Mesodermal cell (in vitro differentiated cells): ENCODE measurements around the gene GPR132.

Experiments
- H3K27ac ChIP-seq: 2 replicates; pipeline ENCODE4 v1.7.0; 2013; ENCODE audit warnings: mild to moderate bottlenecking, low read depth, low read length, moderate library complexity; ENCODE audit not compliant: severe bottlenecking
- H3K36me3 ChIP-seq: 2 replicates; pipeline ENCODE4 v1.7.1; 2013; ENCODE audit warnings: mild to moderate bottlenecking, low read length, moderate library complexity; ENCODE audit not compliant: control insufficient read depth, insufficient read depth
- H3K4me1 ChIP-seq: one replicate; pipeline ENCODE4 v1.7.1; 2013; ENCODE audit warnings: mild to moderate bottlenecking, low read length; ENCODE audit not compliant: insufficient read depth, control insufficient read depth, poor library complexity, severe bottlenecking
- H3K4me3 ChIP-seq: 2 replicates; pipeline ENCODE4 v1.7.0; 2013; ENCODE audit warnings: low read length, control low read depth, mild to moderate bottlenecking; ENCODE audit not compliant: insufficient read depth, poor library complexity, severe bottlenecking; ENCODE audit errors: extremely low read depth
- H3K9me3 ChIP-seq: 2 replicates; pipeline ENCODE4 v1.7.1; 2013; ENCODE audit warnings: mild to moderate bottlenecking, low read length, moderate library complexity; ENCODE audit not compliant: control insufficient read depth
- WGBS, 2 experiments: methylation state at CpG; one replicate each; pipeline ENCODE4 v1.1.5; 2013; ENCODE audit warnings: missing lambda C conversion rate in 2 of 2; ENCODE audit not compliant: insufficient coverage in 2 of 2; 5-methylcytosine and 5-hydroxymethylcytosine counted together

GPR132 gene

DNA sequence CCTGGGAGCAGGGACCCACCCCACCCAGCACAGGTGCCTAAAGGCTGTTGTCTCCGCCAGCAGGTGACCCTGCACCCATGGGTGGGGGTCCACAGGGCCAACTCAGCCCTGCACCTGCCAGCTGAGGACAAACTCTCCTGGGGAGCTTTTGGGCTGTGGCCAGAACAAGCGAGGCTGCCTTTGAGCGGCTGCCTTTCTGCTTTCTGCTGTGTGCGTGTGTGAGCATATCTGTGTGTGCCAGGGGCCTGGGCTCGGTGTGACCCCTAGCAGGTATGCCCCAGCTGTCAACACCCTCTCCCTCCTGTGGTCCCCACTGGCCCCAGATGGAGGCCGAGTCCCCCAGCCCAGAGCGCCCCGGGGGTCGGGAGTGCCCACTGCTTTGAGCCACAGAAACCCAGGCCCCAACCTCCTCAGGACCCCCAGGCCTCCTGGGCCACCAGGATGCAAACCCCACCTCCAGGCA is 25.9 kb upstream of the GPR132 start:
- no peak overlapping the region for H3K27ac ChIP-seq
- WGBS, 2 experiments, result 90 to 97% methylated on average over 6 to 9 of the region's 9 CpGs
- no peaks in the 10 kb centered on the region for H3K9me3 ChIP-seq
- H3K4me1 ChIP-seq, result peaks cover 30% of the 10 kb centered on the region
- H3K36me3 ChIP-seq, result no peaks in the 10 kb centered on the region
- H3K4me3 ChIP-seq, result no peak overlapping the region

DNA sequence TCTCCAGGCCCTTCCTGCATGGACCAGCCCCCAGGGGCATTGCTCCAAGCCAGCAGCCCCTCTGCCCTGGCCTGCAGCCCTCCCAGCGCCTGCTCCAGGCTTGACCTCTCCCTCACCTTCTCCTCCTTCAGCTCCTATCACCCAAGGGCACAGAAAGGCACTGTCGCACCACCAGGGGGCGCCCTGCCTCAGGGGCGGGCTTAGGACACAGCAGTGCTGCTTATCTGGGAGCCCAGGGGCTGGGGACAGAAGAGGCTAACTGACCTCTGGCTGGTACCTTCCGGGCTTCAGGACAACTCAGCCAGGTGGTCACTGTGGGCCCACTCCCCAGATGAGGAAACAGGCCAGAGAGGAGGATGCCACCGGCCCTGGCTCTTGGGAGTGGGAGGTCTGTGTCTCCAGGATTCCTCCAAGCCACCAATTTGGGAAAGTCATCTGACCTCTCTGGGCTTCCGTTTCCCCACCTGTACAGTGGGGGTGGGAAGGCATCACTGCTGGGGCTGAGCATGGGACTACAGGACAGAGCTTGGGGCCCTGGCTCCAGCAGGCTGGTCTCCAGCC is 25.3 kb upstream of the GPR132 start:
- no peak overlapping the region for H3K4me3 ChIP-seq
- no peak overlapping the region for H3K27ac ChIP-seq
- H3K36me3 ChIP-seq, result no peaks in the 10 kb centered on the region
- H3K4me1 ChIP-seq, result peaks cover 30% of the 10 kb centered on the region
- H3K9me3 ChIP-seq, result no peaks in the 10 kb centered on the region
- 13 to 31% methylated on average over 5 to 7 of the region's 7 CpGs for WGBS, 2 experiments

DNA sequence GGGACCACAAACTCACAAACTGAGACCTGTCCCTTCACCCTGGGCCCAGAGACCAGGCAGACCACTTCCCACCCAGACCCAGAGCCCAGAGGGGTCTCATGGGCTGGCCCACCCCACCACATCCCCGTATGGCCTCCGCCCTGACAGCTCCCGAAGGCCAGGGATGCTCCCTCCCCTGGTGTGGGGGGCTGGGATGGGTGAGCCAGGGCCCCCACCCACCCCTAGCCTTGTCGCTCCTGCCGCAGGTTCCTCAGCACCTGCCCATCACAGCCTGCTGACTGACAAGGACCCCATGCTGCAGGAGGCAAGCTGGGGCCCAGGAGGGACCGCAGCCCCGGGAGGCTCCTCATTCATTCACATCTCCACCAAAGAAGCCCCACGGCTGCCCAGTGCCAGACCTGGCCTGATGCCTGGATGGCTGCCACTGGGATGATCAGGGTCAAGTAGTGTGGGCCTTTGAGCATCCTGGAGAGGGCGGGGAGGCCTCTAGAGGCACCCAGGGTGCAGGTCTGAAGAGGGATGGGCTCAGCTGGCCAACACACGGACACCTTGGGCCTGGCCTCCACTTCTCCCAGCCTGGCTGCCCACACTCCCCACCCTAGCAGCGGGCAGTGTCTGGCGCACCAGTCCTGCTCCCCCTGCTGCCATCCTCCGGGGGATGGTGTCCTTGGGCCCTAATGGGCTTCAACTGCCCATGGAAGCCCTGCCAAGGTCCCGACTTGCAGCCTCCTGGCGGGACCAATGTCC is 24.7 kb upstream of the GPR132 start:
- no peaks in the 10 kb centered on the region for H3K9me3 ChIP-seq
- H3K27ac ChIP-seq, result no peak overlapping the region
- peaks cover 30% of the 10 kb centered on the region for H3K4me1 ChIP-seq
- WGBS, 2 experiments, result 84 to 90% methylated on average over 11 to 12 of the region's 15 CpGs
- no peak overlapping the region for H3K4me3 ChIP-seq
- no peaks in the 10 kb centered on the region for H3K36me3 ChIP-seq

DNA sequence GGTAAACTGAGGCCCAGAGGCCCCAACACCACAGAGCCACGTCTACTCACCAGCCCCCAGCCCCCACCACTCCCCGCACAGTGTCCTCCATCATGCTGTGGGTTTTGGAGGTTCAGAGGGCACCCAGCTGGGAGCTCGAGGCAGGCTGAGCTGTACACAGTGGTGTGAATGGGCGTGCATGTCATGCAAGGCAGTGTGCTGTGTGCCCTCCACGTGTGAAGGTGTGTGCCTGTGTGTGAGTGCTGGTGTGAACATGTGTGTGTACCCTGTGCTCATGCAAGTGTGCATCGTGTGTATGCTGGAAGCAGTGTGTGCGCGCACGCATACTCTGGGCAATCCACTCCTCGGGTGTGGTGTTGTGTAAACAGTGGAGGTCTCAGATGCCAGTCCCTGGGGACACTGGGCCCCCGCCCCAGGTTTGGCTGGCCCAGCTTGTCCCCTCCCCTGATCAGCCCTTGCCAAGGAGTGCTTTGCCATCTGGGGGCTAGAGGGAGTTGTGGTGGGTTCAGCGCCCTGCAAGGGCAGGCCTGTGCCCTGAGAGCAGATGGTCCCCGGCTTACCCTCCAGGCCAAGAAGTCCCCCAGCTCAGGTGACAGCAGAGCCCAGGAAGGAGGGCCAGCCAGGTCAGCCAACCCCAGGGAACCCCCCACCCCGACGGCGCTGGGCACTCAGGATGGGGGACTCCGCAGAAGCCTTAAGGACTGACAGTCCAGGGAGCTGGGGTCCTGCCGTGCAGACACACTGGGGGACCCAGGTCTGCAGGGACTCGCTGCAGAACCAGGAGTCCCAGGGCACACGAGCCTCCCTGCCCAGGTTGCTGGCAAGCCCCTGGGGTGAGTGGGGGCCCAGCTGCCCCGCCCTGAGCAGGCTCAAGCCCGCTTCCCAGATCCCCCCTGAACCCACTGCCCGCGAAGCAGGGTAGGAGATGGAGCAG is 23.8 kb upstream of the GPR132 start:
- peak overlapping the region; percentile 89 for H3K27ac ChIP-seq
- peaks cover 25% of the 10 kb centered on the region for H3K4me1 ChIP-seq
- H3K36me3 ChIP-seq, result no peaks in the 10 kb centered on the region
- no peak overlapping the region for H3K4me3 ChIP-seq
- WGBS, 2 experiments, result 89 to 91% methylated on average over 11 to 18 of the region's 24 CpGs
- H3K9me3 ChIP-seq, result no peaks in the 10 kb centered on the region

DNA sequence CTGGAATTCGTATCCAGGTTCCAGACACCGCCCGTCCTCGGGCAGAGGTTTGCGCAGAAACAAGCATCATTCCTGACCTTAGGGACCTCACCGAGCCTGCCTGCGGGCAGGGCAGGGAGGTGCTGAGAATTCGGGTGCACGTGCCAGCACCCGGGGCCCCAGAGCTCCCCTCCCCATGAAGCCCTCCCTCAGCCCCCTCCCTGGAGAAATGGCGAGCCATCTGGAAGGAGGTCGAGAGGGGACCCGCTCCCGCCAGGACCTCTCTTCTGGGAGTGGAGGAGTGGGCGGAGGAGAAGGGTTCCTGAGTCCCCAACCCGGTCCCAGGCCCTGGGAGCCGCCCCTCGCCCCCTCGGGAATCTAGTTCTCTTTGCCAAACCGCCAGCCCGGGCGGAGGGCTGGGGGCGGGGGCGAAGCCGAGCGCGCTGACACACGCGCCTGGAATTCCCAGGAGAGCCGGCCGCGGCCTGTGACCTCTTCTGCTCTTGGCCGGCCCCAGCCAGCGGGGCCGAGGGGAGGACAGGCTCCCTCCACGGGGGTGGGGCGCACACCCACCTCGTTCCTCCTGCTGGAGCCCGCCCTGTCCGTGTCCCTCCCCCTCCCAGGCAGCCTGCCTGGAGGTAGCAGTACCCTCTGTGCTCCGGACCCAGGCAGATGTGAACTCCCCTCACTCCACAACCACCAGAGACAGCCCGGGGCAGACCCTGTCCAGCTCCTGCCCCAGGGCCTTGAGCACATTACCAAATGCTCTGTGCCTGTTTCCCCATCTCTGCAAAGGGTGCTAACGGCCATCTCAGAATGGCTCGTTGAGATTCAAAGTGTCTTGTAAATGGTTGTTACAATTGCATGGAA is 23.0 kb upstream of the GPR132 start:
- H3K4me3 ChIP-seq, result peak overlapping the region; percentile 47
- H3K9me3 ChIP-seq, result no peaks in the 10 kb centered on the region
- peaks cover 25% of the 10 kb centered on the region for H3K4me1 ChIP-seq
- H3K27ac ChIP-seq, result peak overlapping the region; percentile 89
- 3 to 4% methylated on average over 23 to 33 of the region's 44 CpGs for WGBS, 2 experiments
- H3K36me3 ChIP-seq, result no peaks in the 10 kb centered on the region

DNA sequence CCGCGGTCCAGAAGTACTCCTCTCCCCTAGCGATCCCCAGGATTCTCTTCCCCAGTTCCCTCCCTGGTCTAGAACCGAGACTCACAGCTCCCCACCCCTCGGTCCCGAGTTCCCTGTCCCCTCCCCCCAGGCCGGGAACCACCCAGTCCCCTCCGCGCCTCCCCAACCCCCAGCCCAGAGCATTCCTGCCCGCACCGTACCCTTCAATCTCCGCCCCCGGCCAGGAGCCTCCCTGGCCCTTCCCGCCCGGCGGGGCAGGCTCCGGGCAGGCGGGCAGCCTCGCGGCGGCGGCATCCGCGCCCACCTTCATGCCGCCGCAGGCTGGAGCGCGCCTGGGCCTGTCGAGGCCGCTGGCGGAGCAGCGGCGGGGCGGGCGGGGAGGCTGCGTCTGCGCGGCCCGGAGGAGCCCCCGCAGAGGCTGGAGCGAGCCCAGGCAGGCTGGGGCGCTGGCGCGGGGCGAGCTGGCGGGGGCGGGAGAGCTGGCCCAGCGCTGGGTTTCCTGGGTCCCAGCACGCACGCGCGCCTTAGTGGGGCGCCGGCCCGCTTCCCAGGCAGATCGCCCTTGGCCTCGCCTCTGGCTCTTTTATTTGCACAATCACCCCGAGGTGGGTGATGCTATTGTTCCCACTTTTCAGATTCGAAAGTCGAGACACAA is 22.2 kb upstream of the GPR132 start:
- Histone ChIP-seq H3K27ac (peak overlapping the region; percentile 89), H3K9me3 (no peaks in the 10 kb centered on the region), H3K4me3 (peak overlapping the region; percentile 47), H3K4me1 (peaks cover 23% of the 10 kb centered on the region), H3K36me3 (no peaks in the 10 kb centered on the region)
- WGBS, 2 experiments, result 1 to 2% methylated on average over 36 to 53 of the region's 60 CpGs

DNA sequence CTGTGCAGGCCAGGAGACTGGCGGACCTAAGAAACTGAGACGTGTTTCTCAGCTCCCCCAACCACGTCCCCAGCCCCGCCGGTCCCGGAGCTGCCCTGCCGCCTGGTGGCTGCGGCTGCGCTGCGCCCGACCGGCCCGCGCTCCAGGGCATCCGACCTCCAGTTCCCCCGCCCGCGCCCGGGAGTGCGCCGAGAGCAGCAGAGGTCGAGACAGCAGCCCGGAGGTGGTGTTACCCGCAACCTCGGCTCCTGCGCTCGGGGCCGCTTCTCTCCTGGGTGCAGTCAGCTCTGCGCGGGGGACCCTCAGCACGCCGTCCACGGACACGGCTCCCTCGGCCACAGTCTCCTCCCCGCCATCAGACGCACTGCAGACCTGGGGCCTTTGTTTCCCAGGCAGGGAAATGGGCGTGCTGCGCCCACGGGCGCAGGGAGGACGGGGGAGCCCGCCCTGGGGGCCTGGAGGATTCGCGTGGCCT is 21.6 kb upstream of the GPR132 start:
- Histone ChIP-seq H3K4me1 (peaks cover 17% of the 10 kb centered on the region), H3K9me3 (no peaks in the 10 kb centered on the region), H3K4me3 (peak overlapping the region; percentile 47), H3K36me3 (no peaks in the 10 kb centered on the region), H3K27ac (peak overlapping the region; percentile 89)
- 2% methylated on average over 30 to 42 of the region's 45 CpGs for WGBS, 2 experiments

DNA sequence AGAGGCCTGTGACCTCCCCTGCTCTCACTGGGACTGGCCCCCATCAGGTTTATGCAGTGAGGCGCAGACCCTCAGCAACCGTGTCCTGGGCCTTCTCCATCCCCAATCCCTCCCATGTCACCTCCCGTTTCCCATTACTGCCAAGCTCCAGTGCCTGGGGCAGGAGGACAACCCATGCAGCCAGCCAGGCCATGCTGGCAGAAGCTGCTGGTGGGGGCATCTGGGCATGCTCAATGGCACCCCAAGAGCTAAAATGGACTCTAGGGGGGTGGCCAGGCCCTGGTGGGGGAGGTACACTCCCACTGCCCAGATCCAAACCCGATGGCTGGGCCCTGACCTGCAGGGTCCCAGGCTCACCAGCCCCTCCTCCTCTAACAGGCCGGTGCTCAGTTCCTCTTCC is 20.5 kb upstream of the GPR132 start:
- Histone ChIP-seq H3K9me3 (no peaks in the 10 kb centered on the region), H3K4me3 (no peak overlapping the region), H3K36me3 (no peaks in the 10 kb centered on the region), H3K27ac (no peak overlapping the region), H3K4me1 (peaks cover 15% of the 10 kb centered on the region)
- WGBS, 2 experiments, result 82 to 97% methylated on average over 4 to 5 of the region's 5 CpGs

DNA sequence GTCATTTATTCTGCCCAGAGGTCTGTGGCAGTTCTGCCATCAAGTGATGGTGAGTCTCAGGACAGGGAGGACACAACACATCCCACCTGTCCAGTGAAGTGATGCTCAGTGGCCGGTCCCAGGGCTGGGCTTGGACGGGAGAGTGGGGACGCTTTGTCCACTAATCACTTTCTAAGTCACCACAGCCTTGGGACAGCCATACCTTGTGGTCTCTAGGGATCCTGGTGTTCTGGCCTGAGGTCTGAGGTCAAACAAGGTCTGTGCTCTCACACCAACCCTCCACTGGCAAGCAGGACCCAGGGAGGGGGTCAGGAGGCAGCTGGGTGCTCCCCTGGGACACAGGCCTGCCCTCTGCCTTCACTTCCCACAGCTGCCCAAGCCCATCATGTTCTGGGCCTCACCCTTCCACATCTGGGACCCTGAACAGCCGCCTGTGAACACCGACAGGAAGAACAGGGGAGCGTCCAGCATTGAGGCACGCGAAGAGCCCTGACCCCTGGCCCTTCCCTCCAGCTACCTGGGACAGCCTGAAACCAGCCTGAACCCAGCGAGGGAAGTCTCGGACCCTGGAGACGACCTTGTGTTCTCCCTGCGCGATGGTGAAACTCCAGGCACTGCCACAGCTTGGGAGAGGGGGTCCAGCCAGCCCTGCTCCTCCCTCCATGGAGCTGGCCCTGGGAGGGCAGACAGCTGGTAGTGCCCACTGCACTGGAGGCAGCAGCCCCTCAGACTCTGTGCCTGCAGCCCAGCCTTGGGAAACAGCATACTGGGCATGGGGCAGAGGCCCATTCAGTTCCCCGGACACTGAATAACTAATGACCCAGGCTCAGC is 19.7 kb upstream of the GPR132 start:
- H3K36me3 ChIP-seq, result no peaks in the 10 kb centered on the region
- no peak overlapping the region for H3K27ac ChIP-seq
- no peak overlapping the region for H3K4me3 ChIP-seq
- WGBS, 2 experiments, result 93 to 94% methylated on average over 10 to 11 of the region's 14 CpGs
- peaks cover 6% of the 10 kb centered on the region for H3K9me3 ChIP-seq
- H3K4me1 ChIP-seq, result peaks cover 15% of the 10 kb centered on the region
